Head of caudate nucleus (tissue), 42 donors: ENCODE measurements around the gene ADCY1.
A peak's percentile ranks its signal among the peaks of the same experiment; 100 is the strongest.

Experiments used
- DNase-seq, 42 donors: peaks; one replicate each; pipeline versions ENCODE4 v3.0.0 to v3.0.0-alpha.2; 2020 to 2021; ENCODE audit warnings: mixed read lengths in 7 of 42
- intact Hi-C: fragments of 100-400 bp; cut with DNase I; formaldehyde crosslinking; loops from one replicate; pipeline ENCODE4 v1.15.0; 2022

Gene ADCY1

DNA sequence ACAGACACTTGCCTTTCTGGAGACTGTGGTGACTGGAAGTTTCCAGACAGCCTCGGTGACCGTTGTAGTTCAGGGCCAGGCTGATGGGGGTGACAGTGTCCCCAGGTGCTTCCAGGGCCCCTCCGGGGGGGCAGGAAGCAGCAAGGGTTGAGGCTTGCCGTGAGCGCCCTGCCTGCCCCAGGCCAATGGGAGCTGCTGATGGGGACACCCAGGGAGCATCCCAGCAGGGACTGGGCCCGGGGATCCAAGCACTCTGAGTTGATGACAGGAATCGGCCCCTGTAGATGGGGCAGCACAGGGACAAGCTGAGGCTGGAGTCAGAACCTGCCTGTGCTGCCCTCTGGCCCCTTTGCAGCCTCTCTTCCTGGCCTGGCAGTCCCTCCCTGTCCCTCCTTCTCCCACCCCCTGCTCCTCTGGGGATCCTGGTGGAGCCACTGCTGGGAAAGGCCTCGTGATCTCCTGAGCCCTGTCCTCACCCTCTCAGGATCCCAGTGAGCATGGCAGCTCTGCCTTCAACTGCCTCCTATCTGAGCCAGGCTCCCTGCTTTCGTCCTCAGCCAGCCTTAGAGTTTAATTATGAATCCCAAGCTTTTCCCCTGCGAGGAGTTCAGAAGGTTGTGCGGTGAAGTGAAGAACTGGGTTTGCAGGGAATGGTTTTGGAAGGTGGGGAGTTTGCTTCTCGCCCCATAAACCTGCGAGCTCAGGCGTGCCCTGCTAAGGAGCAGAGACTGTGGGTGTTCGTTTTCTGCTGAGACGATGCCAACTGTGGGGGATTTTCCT is 84.7 kb downstream of the ADCY1 start:
- intact Hi-C loops: no loop called here
- peak in 27 of 42 donors; percentile 24 to 80 (median 45) for DNase-seq

DNA sequence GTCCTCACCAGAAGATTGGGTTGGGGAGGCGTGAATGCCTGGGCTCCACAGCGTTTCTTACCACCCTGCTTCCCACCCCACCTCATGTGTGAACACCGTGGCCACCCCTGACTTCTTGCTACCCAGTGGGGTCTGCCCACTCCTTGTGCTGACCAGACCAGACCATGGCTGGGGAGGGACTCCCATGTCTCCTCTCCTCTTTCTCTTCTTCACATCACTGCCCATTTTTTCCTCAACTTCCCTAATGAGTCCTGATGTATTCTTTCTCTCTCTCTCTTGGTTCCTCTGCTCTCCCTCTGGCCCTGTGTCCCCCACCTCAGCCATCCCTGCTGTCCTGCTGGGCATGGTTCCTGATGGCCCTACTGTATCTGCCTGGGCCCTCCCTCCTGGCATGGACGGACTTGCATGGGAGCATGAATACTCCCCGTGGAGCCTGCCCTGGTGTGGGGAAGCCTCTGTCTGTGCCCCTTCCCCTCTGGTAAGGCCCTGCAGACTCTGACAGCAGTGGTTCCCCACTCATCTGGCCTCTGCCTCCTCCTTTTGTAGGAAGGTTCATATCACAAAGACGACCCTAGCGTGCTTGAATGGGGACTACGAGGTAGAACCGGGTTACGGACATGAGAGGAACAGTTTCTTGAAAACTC is 85.5 kb downstream of the ADCY1 start:
- DNase-seq: peak in 4 of 42 donors; percentile 5 to 39 (median 9)
- intact Hi-C loops: no loop called here

GRCh38 chr7:45660201-45660900 is 86.2 kb downstream of the ADCY1 start:
- DNase-seq: peak in 4 of 42 donors; percentile 3 to 27 (median 15)
- intact Hi-C loops: no loop called here

DNA sequence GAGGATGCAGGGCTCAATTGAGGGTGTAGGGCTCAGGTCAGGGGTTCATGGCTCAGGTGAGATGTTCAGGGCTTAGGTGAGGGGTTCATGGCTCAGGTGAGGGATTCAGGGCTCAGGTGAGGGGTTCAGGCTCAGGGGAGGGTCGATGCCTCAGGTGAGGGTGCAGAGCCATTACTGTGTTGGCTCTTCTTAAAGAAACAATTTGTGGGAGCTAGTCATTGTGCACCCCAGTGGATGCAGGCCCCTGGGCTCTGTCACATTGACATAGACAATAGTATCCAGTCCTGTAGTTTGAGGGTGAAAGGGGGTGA is 86.7 kb downstream of the ADCY1 start:
- intact Hi-C loops: no loop called here
- DNase-seq: peak in 3 of 42 donors; percentile 1 to 12 (median 3)

GRCh38 chr7:45661302-45661995 is 87.3 kb downstream of the ADCY1 start:
- DNase-seq: peak in 4 of 42 donors; percentile 5 to 40 (median 22)
- intact Hi-C loops: no loop called here

DNA sequence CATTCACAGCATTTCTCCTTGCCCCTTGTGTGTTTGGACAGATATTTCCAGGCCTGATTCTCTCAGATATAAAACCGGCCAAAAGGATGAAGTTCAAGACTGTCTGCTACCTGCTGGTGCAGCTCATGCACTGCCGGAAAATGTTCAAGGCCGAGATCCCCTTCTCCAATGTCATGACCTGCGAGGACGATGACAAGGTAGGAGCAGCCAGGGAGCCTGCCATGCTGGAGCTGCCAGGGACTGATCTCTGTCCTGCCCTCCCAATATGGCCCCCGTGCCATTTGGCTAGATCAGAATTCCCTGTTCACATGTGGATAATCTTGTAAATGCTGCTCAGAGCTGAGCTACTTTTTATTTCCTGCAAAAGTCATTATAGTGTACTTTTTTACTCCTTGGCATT is 87.8 kb downstream of the ADCY1 start:
- intact Hi-C loops: no loop called here
- DNase-seq: peak in 5 of 42 donors; percentile 6 to 38 (median 16)

DNA sequence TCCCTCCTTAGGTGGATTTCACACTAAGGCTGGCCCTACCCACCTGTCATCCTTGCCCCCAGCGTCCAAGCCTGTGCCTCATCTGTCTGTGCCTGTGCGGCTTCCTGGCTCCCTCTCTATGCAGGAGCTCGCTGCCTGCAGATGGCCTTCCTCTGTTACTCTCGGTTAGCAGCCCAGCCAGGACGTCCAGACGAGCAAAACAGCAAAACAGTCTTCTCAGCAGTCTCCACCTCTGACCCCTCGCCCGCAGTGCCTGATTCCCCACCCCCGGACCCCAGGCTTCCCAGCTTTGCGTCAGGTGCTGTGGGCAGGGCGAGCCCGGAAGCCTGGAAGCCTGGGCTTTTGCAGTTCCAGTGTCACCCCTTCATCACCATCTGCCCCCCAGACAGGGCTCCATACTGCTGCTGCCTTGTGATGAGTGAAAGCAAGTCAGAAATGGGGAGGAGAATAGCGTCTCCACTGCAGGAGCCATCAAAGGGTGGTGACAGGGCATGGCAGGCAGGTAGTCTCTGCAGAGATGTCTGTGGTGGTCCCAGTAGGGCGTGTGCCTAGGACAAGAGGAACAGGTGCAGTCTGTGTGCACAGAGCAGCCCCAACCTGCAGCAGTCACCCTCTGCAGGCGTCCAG is 88.5 kb downstream of the ADCY1 start:
- intact Hi-C loops: no loop called here
- DNase-seq: peak in 6 of 42 donors; percentile 3 to 37 (median 12)

DNA sequence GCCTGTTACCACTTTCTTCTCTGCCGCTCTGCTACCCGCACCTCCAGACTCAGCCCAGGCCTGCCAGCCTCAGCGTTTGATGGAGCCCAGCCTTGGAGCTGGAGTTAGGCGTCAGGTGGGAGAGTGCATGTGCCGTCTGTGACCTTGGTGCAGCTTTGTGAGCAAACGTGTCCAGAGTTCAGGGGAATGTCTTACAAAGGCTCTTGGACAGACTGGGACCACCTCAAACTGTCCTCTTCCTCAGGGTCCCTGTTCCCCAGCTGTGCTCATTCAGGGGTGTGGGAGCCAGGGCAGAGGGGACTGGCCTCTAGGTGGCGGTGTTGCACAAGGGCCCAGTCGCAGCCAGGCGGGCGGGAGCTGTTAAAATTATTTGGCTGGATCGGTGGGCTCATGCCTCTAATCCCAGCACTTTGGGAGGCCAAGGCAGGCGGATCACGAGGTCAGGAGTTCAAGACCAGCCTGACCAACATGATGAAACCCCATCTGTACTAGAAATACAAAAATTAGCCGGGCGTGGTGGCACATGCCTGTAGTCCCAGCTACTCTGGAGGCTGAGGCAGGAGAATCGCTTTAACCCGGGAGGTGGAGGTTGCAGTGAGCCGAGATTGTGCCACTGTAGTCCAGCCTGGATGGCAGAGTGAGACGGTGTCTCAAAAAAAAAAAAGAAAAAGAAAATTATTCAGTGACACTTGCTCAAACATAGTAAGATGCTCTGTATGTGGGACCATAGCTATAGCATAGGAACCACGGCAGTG is 89.2 kb downstream of the ADCY1 start:
- DNase-seq: peak in 24 of 42 donors; percentile 25 to 80 (median 52)
- intact Hi-C loops: no loop called here

DNA sequence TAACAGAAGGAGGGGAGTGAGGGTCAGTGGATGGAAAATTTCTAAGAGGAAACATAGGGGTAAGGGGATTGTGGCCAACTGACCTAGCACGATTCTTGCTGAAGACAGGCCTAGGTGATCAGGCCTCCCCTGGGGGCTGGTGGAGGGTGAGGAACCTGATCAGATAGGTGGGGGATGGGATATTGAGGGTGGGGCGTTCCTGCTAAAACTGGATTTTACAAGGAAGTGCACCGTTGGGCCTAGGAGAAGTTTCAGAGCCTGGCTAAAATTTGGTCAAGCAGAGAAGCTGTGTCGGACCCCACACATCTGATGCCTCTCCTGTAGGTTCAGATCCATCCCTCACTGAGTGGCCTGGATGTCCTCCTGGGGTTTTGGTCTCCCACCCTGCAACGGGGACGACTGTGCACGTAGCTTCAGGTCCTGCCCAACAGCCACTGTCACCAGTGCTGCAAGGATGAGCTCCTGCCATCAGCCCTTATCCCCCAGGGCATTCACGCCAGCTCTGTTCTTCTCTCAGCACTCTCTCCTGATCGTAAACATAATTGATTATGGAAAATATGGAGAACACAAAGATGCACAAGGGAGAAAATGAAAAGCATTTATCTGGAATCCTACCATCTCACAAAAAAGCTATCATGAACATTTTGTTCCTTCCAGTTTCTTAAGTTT is 89.9 kb downstream of the ADCY1 start:
- DNase-seq: peak in 5 of 42 donors; percentile 0 to 30 (median 3)

GRCh38 chr7:45665172-45665571 is 91.0 kb downstream of the ADCY1 start:
- DNase-seq: peak in 4 of 42 donors; percentile 5 to 14 (median 10)
- intact Hi-C loops: no loop called here

More for the DNA sequence above, 89.9 kb downstream of the ADCY1 start:
- intact Hi-C loops: no loop called here

DNA sequence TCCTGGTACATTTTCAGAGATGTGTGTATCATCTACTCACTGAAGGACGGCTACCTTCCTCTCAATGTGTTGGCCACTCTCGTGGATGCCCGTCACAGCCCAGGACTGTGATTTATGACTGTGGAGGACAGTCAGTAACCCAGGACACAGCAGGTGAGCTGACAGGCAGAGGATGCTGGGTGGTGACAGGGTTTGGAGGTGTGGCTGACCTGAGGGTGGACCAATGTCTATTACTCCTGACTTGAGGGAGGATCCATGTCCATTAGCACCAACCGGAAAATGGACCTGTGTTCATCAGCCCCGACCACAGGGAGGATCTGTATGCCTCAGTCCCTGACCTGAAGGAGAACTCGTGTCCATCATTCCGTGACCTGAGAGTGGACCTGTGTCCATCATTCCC is 96.1 kb downstream of the ADCY1 start:
- intact Hi-C loops: no loop called here
- DNase-seq: peak in 6 of 42 donors; percentile 1 to 26 (median 10)

GRCh38 chr7:45670717-45671116 is 96.5 kb downstream of the ADCY1 start:
- DNase-seq: peak in 5 of 42 donors; percentile 1 to 15 (median 5)
- intact Hi-C loops: no loop called here

DNA sequence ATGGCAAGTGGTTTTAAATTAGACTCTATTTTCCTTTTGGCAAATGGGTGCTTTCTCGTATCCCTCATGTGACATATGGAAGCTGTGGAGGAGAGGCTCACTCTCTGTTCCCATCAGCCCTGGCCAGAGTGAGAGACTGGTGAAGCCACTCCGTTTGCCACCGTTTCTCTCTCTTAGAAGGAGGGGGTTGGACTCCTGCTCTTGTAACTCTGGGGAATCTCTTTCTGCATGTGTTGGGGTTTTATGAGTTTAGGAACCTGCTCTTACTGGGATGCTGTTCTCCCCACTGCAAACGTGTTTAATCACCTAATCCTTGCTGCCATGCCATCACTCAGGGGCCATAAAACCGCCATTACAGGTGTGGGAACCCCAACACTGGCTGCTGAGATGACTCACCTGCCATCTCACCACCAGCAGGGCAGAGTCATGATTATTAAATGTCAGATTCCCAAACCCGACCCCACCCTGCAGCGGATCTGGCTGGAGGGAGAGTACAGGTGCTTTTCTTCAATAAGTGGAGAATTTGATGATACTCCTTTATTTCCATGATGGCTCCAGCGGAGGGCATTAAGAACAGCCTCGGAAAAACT is 103.2 kb downstream of the ADCY1 start:
- intact Hi-C loops: no loop called here

GRCh38 chr7:45679516-45679915 is 105.3 kb downstream of the ADCY1 start:
- DNase-seq: peak in 9 of 42 donors; percentile 1 to 33 (median 8)
- intact Hi-C loops: no loop called here

More for the DNA sequence above, 103.2 kb downstream of the ADCY1 start:
- DNase-seq: peak in 4 of 42 donors; percentile 7 to 33 (median 20)

- intact Hi-C loops: no loop called here
- peak in 6 of 42 donors; percentile 6 to 34 (median 16) for DNase-seq
Measured at GRCh38 chr7:45680776-45681175, 106.6 kb downstream of the ADCY1 start.

- intact Hi-C loops: no loop called here
- DNase-seq: peak in 15 of 42 donors; percentile 10 to 60 (median 33)
Measured at GRCh38 chr7:45681596-45682357, 107.6 kb downstream of the ADCY1 start.
